ENCODE results near the gene ZNF488.
A peak's percentile ranks its signal among the peaks of the same experiment; 100 is the strongest.
"Not testable (repeated sequence)": the region's sequence is repeated elsewhere in the genome, so short reads cannot be mapped to it uniquely, and the experiment has no call there.

The ZNF488 gene, protein sequence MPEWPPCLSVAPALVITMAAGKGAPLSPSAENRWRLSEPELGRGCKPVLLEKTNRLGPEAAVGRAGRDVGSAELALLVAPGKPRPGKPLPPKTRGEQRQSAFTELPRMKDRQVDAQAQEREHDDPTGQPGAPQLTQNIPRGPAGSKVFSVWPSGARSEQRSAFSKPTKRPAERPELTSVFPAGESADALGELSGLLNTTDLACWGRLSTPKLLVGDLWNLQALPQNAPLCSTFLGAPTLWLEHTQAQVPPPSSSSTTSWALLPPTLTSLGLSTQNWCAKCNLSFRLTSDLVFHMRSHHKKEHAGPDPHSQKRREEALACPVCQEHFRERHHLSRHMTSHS

GRCh38 chr10:47384148-47384921 lies at the start of gene ZNF488:
Gene ZNF488 (minus strand): TSS chr10:47384293. CDS start chr10:47368829, 15,464 bp downstream.
- DNase-seq: peak; percentile 70 to 85

DNA sequence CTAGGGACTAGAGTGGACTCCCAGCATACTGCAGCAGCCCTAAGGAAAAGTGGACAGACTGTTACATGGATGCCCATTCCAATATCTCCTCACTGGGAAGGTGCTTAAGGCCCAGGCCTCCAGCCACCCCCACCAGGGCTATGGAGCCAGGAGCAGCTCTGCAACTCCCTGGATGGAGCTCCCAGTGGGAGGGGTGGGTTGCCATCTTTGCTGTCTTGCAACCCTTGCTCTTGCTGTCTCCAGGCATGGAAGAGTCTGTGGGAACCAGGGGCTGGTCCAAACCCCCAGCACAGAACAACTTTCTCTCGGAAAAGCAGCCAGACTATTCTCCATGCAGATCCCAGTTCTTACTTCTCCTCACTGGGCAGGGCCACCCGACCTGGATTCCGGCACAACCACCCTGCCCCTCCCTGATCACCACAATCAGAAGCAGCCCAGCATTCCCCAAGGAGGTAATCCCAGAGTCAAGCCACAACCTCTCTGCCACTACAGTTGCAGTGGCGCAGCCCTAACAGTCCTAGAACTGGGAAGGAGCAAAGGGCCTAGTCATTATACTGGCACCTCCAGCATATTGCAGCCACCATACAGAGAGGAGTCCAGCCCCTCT lies 41.8 kb upstream of the ZNF488 start:
- no peak for DNase-seq

- no peak for DNase-seq
These were observed 40.1 kb upstream of the ZNF488 start for GRCh38 chr10:47424231-47424630.

- DNase-seq: no peak
These were observed 39.4 kb upstream of the ZNF488 start for GRCh38 chr10:47423476-47423875.

GRCh38 chr10:47421057-47421952 lies 37.2 kb upstream of the ZNF488 start:
- no peak for DNase-seq

DNA sequence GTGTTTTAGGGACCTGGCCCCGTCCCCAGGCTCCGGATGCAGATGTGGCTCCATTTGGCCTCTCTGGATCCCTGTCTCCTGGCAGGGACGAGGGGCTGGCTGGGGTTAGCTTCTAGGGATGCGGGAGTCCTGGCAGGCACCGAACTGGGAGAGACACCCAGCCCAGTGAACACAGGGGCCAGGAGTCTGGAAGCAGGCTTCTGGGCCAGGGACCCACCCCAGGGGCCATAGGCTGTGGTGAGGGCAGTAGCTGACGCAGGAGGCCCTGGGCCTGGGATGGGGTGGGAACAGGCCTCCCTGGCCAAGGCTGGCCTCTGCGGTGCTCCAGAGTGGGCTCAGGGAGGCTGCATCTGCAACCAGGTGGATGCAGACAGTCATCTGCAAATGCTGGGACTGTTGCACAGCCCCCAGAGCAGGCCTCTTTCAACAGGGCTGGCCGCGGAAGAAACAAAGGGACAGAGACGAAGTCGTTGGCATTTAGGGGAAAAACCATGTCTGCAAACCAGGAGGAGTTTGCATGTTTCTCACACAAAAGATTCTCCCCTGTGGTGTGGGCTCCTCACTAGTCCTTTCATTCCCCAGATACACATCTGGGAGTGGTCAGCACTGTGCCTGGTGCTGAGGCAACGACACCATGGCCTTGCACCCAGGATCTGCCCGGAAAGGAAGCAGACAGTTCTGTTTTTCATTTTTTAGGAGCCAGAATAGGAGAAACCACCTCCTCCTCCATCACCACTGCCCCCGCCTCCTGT lies 36.4 kb upstream of the ZNF488 start:
- DNase-seq: no peak

DNA sequence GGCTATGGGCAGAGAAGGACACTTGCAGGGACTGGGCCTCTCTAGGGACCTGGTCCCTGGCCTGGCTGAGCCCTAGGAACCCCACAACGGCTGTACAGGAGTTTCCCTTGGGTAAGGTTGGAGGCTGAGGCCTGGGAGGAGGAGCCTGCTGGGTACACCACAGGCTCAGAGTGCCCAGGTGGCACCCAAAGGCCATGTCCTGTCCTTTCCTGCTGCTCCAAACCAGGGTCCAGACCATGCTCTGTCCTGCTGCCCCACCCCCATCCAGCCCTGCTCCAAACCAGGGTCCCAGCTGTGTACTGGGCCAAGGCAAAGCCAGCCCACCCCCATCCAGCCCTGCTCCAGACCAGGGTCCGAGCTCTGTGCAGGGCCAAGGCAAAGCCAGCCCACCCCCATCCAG lies 35.3 kb upstream of the ZNF488 start:
- DNase-seq: no peak

GRCh38 chr10:47418966-47419365 lies 34.9 kb upstream of the ZNF488 start:
- DNase-seq: no peak

DNA sequence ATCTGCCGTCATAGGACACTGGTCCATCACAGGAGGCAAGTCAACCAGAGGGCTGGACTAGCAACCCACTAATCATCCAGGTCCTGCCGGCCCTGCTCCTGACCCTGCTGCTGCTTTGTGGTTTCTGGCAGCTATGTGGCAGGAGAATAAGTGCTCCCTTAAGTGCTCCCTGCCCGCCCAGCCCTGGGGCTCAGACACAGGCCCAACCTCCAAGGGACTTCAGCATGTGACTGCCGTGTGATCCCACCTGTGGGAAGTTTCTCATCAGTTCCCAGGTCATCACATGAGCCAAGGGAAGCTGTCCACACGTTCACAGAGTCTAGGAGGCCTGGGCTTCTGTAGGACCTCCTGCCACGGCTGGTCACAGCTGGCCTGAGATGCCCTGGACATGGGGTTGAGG lies 34.2 kb upstream of the ZNF488 start:
- DNase-seq: no peak

DNA sequence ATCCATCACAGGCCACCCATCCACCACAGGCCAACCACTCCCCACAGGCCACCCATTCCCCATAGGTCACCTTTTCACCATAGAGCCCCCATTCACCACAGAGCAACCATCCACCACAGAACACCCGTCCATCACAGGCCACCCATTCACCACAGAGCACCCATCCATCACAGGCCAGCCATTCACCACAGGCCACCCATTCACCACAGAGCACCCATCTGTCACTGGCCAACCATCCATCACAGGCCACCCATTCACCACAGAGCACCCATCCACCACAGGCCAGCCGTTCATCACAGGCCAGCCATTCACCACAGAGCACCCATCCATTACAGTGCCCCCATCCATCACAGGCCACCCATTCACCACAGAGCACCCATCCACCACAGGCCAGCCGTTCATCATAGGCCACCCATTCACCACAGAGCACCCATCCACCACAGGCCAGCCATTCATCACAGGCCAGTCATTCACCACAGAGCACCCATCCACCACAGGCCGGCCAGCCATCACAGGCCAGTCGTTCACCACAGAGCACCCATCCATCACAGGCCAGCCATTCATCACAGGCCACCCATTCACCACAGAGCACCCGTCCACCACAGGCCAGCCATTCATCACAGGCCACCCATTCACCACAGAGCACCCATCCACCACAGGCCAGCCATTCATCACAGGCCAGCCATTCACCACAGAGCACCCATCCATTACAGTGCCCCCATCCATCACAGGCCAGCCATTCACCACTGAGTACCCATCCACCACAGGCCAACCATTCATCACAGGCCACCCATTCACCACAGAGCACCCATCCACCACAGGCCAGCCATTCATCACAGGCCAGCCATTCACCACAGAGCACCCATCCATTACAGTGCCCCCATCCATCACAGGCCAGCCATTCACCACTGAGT lies 32.5 kb upstream of the ZNF488 start:
- not testable (repeated sequence) for DNase-seq

DNA sequence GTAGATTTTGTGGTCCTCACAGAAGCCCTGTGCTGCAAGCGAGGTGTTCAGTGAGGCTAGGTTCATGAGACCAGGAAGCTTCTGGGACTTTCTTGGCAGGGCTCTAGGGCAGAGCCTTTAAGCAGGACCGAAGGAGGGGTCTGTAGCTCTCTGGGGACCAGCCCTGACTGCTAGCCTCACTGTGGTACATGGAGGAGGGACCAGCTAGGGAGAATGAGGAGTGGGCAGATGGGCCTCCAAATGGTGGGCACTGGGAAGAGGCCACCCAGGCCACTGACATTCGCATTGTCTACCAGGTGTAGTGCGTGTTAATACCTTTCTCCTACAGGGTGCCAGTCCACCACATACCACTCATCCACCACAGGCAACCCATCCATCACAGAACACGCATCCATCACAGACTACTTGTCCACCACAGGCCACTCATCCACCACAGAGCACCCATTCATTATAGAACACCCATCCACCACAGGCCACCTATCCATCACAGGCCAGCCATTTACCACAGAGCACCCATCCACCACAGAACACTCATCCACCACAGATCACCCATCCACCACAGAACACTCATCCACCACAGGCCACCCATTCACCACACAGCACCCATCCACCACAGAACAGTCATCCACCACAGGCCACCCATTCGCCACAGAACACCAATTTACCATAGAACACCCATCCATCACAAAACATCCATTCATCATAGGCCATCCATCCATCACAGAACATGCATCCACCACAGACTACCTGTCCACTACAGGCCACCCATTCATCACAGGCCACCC lies 31.6 kb upstream of the ZNF488 start:
- no peak for DNase-seq

DNA sequence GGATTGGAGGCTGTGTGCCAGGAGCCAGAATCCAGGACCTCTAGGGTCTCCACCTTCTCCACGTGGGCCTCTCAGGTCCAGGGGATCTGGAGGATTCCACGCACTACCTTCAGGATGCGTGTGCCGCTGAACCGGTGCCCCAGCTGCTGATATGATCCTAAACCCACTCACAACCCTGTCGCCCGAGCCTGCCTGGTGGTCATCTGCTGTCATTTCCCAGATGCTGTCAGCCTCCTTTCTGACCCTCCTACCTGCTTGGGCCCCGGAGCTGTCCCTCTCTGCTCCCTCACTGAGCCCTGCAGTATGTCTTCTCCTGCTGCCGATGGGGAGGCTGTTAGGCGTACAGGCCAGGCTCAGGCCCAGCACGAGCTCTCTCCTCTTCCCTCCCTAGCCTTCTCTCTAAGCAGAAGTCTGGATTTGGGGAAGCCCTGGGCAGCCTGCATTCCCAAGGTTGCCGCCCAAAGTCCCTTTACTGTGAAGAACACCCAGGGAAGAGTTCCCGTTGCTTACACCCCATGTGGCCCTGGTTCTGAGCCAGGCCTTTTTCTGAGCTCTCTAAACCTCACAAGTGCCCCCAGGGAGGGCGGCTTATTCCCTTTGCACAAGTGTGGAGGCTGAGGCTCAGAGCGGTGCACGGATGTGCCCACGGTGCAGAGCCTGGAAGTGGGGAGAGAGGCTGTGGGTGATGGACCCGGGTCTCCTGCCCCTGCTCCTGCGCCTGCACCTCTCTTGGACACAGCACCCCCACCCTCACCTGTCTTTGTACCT lies 30.8 kb upstream of the ZNF488 start:
- no peak for DNase-seq

DNA sequence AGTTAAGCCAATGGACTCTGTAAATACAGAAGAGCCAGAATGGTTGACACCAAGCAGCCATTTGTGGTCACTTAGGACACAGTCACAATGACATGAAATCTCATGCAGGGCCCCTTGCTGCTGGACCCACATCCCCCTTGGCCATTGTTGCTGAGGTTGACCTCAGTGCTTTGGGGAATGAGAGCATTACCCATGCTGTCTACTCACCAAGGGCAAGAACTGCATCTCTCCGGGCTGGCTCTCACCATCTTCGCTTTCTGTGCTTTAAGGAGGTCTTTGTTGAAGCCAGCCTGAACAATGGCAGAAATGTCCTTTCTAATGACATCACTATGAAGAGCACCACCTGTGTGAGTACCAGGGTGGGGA lies 30.1 kb upstream of the ZNF488 start:
- no peak for DNase-seq

DNA sequence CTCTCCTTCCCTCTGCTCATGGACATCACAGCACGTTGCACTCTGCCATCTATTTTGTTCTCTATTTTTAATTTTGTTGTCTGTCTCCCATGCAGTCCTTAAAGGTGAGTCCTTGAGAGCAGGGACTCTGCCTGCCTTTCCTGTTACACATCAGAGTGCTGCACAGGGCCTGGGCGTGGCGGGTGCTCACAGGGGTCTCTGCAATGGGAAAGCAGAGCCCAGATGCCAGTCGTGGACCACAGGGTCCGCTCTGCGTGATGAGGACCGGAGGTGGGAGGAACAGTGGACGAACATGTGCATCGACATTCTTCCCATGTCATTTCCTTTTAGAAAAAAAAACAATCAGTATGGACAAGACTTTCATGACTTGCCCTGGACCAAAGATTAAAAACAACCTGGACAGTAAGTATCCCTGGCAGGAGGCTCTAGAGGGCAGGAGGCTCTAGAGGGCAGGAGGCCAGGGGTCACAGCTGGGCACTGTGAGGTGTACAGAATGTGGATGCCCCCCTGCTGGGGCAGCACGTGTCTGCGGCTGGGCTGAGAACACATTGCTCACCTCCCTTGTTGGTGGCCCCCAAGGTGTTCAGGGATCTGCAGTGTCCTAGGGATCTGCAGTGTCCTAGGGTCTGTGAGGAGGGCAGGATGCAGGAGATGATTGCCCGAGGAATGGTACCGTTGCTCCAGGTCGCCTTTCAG lies 29.6 kb upstream of the ZNF488 start:
- no peak for DNase-seq

DNA sequence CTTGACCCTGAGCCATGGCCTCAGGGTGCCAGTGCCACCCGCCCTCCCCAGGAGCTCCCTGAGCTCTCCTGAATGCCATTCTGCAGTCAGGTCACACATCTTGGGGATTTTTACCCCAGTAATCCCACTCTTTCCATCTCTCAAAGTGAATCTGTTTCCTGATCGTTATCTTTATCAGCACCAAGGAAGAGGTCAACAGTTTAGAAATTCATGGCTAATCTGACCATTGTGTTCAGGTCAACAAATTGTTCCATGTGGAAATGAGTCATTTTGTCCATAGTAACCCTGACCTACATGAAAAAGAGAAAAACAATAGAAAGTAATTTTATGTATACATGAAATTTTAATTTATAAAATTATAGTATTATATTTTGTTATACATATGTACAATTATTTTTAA lies 28.8 kb upstream of the ZNF488 start:
- no peak for DNase-seq

DNA sequence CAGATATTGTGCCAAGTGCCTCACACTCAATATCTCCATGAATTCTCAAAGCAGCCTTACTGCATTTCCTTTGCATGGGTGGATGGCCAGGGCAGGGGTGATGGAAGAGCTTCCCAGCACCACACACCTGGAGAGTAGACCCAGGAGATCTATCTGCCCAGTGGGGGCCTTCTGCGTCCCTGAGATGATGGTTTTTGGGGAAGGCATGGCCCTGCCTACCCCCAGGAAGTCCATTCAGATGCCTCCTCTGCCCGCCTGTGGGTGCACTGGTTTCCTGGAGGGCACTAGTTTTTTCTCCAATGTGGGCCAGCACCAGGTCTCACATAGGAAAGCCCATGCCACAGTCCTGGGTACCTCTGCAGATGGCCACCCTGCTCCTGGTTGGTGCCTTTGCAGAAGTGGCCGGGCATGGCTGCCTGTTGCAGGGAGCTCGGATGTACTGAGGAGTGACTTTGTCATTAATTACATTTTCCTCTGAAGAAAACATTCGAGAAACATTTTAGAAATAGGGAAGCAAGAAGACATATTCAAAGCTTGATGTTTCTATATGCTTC lies 28.2 kb upstream of the ZNF488 start:
- no peak for DNase-seq

- no peak for DNase-seq
These were observed 26.8 kb upstream of the ZNF488 start for GRCh38 chr10:47410862-47411261.

DNA sequence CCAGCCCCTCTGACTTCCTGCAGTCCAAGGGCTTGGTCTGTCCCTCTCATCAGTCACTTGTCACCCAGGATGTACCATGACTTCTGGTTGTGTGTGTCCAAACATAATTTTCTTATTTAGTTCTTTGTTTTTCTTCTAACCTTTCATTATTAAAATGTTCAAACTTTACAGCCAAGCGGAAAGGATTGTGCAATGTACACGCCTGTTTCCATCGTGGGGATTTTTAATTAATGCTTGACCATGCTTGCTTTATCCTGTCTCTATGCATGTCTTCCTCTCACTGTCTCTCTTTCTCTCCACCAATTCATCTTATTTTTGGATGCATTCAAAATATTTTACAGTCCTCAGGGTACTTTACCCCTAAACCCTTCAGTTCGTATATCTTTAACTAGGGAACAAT lies 26.2 kb upstream of the ZNF488 start:
- DNase-seq: no peak

DNA sequence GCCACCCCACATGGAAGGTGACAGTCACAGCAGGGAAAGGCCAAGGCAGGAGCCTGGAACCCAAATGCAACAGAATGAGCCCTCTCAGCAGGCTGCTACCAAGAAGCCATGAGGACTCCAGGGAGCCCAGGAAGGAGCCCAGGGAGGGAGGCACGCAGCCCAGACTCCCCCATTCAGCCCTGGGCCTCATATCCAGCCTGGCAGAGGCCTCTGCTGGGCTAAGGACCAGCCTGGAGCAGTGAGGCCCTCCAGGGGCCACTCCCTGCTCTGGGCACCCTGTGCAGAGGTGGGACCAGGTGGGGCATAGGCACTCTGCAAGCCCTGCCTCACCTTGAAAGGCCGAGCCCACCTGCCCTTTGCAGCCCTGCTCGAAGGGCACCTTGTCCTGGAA lies 25.8 kb upstream of the ZNF488 start:
- DNase-seq: no peak
